MM.1S (cell line): ENCODE data around the gene MUC4.

Experiments used
- CTCF ChIP-seq: fragments of 300-600 bp; sonication (generic); IDR thresholded peaks from 2 replicates; pipeline ENCODE4 v1.5.1; 2016; ENCODE audit warnings: antibody characterized with exemption, low read length, mixed read lengths
- EZH2phosphoT487 ChIP-seq: fragments of 300-600 bp; sonication (generic); IDR thresholded peaks from 2 replicates; pipeline ENCODE4 v1.6.1; 2018; ENCODE audit warnings: antibody characterized with exemption, low read length

DNA sequence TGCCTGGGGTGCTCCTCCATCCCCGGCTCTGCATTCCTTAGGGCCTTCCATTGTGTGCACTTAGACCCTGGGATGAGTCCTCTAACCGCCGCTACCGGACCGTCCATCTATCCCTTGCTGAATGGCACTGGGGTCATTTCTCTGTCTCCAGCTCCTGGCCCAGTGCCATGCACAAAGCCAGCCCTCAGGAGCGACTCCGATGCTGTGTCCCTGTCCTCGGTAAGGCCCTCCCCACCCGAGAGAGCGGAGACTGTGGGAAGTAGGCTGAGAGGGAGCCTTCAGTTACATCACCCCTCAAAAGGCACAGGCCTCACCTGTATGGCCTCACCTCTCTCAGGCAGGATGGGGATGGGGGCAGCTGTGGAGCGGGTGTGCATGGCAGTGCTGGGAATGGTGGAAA is 33.8 kb downstream of the MUC4 start:
- no peak for TF ChIP-seq CTCF
- no peak for TF ChIP-seq EZH2phosphoT487
